WTC11 (cell line): Measurements from ENCODE around the gene CAPN12. TPM values are rescaled to one million over a fixed set of nuclear protein-coding genes. Genes with fewer than 3 reads are reported as not detected.

Experiments
- ATAC-seq: fragments of 200-7000 bp; cut with Tn5 transposase; 2 replicates; pipeline ENCODE4 v1.10.0; 2021; ENCODE audit warnings: mild to moderate bottlenecking, moderate library complexity
- CTCF ChIA-PET: fragments of 300-600 bp; sonication (Branson Sonifier 250); formaldehyde crosslinking; loops from one replicate; lab custom pipeline; 2021; ENCODE audit warnings: antibody characterized with exemption; lab: Charles Lee
- POLR2A ChIA-PET: fragments of 350-600 bp; sonication (Branson Sonifier 250); formaldehyde crosslinking; loops from one replicate; lab custom pipeline; 2021; ENCODE audit warnings: antibody characterized with exemption; lab: Charles Lee
- DNase-seq: peaks from one replicate; pipeline ENCODE4 v3.0.0; 2021; ENCODE audit warnings: low spot score
- H3K27ac Mint-ChIP-seq: 2 replicates; pipeline ENCODE4 v1.8.0; 2021; ENCODE audit warnings: mixed read lengths
- H3K27me3 Mint-ChIP-seq: 2 replicates; pipeline ENCODE4 v1.8.0; 2021; ENCODE audit warnings: low read depth, mild to moderate bottlenecking, moderate library complexity, mixed read lengths
- H3K36me3 Mint-ChIP-seq: 2 replicates; pipeline ENCODE4 v1.8.0; 2021; ENCODE audit warnings: mixed read lengths
- H3K4me1 Mint-ChIP-seq: 2 replicates; pipeline ENCODE4 v1.8.0; 2022; ENCODE audit warnings: mixed read lengths
- H3K4me3 Mint-ChIP-seq: 2 replicates; pipeline ENCODE4 v1.8.0; 2021; ENCODE audit warnings: mild to moderate bottlenecking, moderate library complexity, mixed read lengths
- H3K9me3 Mint-ChIP-seq: 2 replicates; pipeline ENCODE4 v1.8.0; 2021; ENCODE audit warnings: mixed read lengths
- CBFB ChIP-seq: sonication (generic); formaldehyde crosslinking; IDR thresholded peaks from 2 replicates; pipeline ENCODE4 v1.8.1; 2022; ENCODE audit warnings: mild to moderate bottlenecking, low read depth, missing genetic modification reagents
- CREM ChIP-seq: sonication (generic); formaldehyde crosslinking; IDR thresholded peaks from 2 replicates; pipeline ENCODE4 v1.8.1; 2022; ENCODE audit warnings: mild to moderate bottlenecking, missing genetic modification reagents, moderate library complexity
- GABPB1 ChIP-seq: sonication (generic); formaldehyde crosslinking; IDR thresholded peaks from 2 replicates; pipeline ENCODE4 v1.8.1; 2023; ENCODE audit warnings: mild to moderate bottlenecking, missing genetic modification reagents
- IRF2 ChIP-seq: sonication (generic); formaldehyde crosslinking; IDR thresholded peaks from 2 replicates; pipeline ENCODE4 v1.8.0; 2022; ENCODE audit warnings: low read depth, missing genetic modification reagents, borderline replicate concordance
- KAT7 ChIP-seq: sonication (generic); formaldehyde crosslinking; IDR thresholded peaks from 2 replicates; pipeline ENCODE4 v1.8.1; 2023; ENCODE audit warnings: missing genetic modification reagents, mild to moderate bottlenecking, borderline replicate concordance
- NFATC4 ChIP-seq: fragments of 250-450 bp; sonication (Bioruptor Pico); IDR thresholded peaks from 2 replicates; pipeline ENCODE4 v1.9.0; 2021; ENCODE audit warnings: mild to moderate bottlenecking
- NR1H2 ChIP-seq: sonication (generic); formaldehyde crosslinking; IDR thresholded peaks from 2 replicates; pipeline ENCODE4 v1.9.0; 2021; ENCODE audit warnings: mild to moderate bottlenecking, moderate library complexity, missing genetic modification reagents
- NR2C2 ChIP-seq: sonication (generic); formaldehyde crosslinking; IDR thresholded peaks from 2 replicates; pipeline ENCODE4 v1.8.0; 2022; ENCODE audit warnings: mild to moderate bottlenecking, missing genetic modification reagents
- ZBTB21 ChIP-seq: sonication (generic); formaldehyde crosslinking; IDR thresholded peaks from 2 replicates; pipeline ENCODE4 v1.8.1; 2023; ENCODE audit warnings: mild to moderate bottlenecking, missing genetic modification reagents, borderline replicate concordance
- ZNF138 ChIP-seq: sonication (generic); formaldehyde crosslinking; conservative IDR thresholded peaks from 2 replicates; pipeline ENCODE4 v1.8.1; 2022; ENCODE audit warnings: mild to moderate bottlenecking, moderate library complexity, missing genetic modification reagents
- total RNA-seq: library from RNA; stranded (reverse); gene quantifications from 3 replicates; pipeline ENCODE4 v1.2.3, GENCODE V29; 2021
- TF ChIP-seq, protein P1 (sequence below): sonication (generic); formaldehyde crosslinking; IDR thresholded peaks from 2 replicates; pipeline ENCODE4 v1.8.0; 2022; ENCODE audit warnings: mild to moderate bottlenecking, missing genetic modification reagents
- TF ChIP-seq, protein P2 (sequence below): sonication (generic); formaldehyde crosslinking; IDR thresholded peaks from 2 replicates; pipeline ENCODE4 v1.8.1; 2023; ENCODE audit warnings: mild to moderate bottlenecking, moderate library complexity, missing genetic modification reagents
- TF ChIP-seq, protein P3 (sequence below): fragments of 250-450 bp; sonication (Bioruptor Pico); IDR thresholded peaks from 2 replicates; pipeline ENCODE4 v1.9.0; 2021; ENCODE audit warnings: mild to moderate bottlenecking
- TF ChIP-seq, protein P4 (sequence below): fragments of 250-450 bp; sonication (Bioruptor Pico); conservative IDR thresholded peaks from 2 replicates; pipeline ENCODE4 v1.9.0; 2021; ENCODE audit warnings: mild to moderate bottlenecking
- TF ChIP-seq, protein P5 (sequence below): sonication (generic); formaldehyde crosslinking; IDR thresholded peaks from 2 replicates; pipeline ENCODE4 v1.8.1; 2022; ENCODE audit warnings: low read depth, mild to moderate bottlenecking, moderate library complexity, missing genetic modification reagents, borderline replicate concordance
- TF ChIP-seq, protein P6 (sequence below): fragments of 250-450 bp; sonication (Bioruptor Pico); IDR thresholded peaks from 2 replicates; pipeline ENCODE4 v2.1.2; 2022; ENCODE audit warnings: mild to moderate bottlenecking, moderate library complexity
- TF ChIP-seq, protein P7 (sequence below): sonication (generic); formaldehyde crosslinking; IDR thresholded peaks from 2 replicates; pipeline ENCODE4 v1.8.0; 2023; ENCODE audit warnings: missing genetic modification reagents, mild to moderate bottlenecking, borderline replicate concordance
- TF ChIP-seq, protein P8 (sequence below): sonication (generic); formaldehyde crosslinking; IDR thresholded peaks from 2 replicates; pipeline ENCODE4 v1.8.1; 2023; ENCODE audit warnings: mild to moderate bottlenecking, missing genetic modification reagents, moderate library complexity

Gene CAPN12
- total RNA-seq, 1 experiment from 2014 or later, result 9.6 TPM

DNA sequence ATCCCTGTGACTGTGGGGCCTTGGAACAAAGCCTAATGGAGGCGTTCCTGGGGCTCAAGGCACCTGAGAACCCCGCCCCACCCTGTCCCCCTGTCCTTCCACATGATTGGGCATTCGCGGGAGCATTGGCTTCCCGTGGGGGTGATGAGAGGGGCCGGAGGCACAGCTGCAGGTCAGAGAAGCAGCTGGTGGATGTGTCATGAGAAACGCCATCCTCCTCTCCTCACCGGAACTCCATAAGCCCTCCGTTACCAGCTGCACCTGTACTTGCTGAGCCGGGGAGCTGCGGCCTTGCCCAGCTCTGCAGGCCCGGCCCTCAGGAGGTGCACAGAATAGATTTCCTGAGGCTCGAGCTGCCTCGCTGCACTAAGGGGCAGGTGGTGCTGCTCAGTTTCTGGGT lies 42.0 kb downstream of the CAPN12 start (continued):
- TF ChIP-seq IRF2 (CRISPR knock-in tag), result no peak
- TF ChIP-seq, protein P1, sequence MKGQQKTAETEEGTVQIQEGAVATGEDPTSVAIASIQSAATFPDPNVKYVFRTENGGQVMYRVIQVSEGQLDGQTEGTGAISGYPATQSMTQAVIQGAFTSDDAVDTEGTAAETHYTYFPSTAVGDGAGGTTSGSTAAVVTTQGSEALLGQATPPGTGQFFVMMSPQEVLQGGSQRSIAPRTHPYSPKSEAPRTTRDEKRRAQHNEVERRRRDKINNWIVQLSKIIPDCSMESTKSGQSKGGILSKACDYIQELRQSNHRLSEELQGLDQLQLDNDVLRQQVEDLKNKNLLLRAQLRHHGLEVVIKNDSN (CRISPR knock-in tag), result no peak

DNA sequence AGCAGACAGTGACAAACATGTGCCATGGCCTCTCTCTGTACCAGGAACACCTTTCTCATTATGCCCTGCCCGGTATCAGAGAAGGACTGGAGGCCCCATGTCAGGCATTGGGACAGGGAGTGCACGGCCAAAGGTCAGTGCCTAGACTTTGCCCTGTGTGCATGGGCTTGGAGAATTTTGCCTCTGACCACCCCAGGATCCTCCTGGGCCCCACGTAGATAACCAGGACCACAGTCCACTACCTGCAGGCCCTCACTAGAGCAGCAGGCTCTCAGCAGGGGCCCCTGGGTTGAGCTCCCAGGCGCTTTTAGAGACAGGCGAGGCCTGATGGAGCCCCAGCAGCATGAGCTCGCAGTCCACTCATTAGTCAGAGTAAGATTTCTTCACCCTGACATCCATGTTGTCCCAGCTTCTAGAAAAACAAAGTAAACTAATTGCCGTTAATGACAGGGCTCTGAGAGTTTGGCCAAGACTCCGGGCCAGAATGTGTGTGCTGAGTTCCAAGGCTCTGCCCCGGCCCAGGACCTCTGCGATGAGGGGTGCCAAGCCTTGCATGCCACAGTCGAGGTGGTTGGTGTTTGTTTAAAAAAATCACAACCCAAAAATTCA lies 42.7 kb downstream of the CAPN12 start:
- ChIA-PET CTCF (interaction anchor here (1.7 kb wide), 1 partner anchor 67 kb away, joined by 7 read pairs; no protein-coding TSS in a partner anchor), POLR2A (no interaction called here)
- peaks cover 45% of the 10 kb centered on the region for H3K36me3 Mint-ChIP-seq

DNA sequence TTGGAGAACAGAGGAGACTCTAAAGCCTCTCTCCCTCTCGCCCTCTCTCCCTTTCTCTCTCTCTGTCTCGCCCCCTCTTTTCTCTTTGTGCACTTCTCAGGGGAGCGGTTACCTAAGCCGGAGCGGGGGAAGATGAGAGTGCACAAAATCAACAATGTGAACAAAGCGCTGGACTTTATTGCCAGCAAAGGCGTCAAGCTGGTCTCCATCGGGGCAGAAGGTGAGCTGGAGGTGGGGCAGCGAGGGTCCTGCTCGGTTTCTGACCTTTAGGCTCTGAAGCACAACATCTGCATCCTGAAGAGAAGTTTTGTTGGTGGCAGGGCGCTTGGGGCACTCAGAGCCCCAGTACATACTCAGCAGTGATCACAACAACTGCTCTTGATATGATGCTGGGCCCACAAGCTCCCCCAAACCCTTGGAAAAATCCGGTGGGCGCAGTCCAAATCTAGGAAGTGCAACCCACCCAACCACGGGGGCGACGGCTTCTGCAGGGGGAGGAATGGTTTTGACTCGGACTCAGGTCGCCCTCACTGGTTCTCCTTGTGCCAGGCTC lies 43.3 kb downstream of the CAPN12 start:
- no peaks in the 10 kb centered on the region for H3K27me3 Mint-ChIP-seq
- H3K4me3 Mint-ChIP-seq, result no peak overlapping the region
- H3K4me1 Mint-ChIP-seq, result peaks cover 29% of the 10 kb centered on the region
- peaks cover 41% of the 10 kb centered on the region for H3K36me3 Mint-ChIP-seq
- H3K27ac Mint-ChIP-seq, result peak overlapping the region; percentile 61; the same call in 1 of the 2 replicates
- H3K9me3 Mint-ChIP-seq, result no peaks in the 10 kb centered on the region
- no peak for DNase-seq
- ATAC-seq, result no peak
- POLR2A ChIA-PET, result interaction anchor here (1.3 kb wide), 1 partner anchor 53 kb away, joined by 3 read pairs; the partner anchor contains the start of gene ACTN4
- CTCF ChIA-PET, result interaction anchor here (0.6 to 2.2 kb wide), 4 partner anchors 18 to 66 kb away, joined by 3 to 10 read pairs (median 4); partner anchors contain the start of gene ACTN4
- TF ChIP-seq, protein P2, sequence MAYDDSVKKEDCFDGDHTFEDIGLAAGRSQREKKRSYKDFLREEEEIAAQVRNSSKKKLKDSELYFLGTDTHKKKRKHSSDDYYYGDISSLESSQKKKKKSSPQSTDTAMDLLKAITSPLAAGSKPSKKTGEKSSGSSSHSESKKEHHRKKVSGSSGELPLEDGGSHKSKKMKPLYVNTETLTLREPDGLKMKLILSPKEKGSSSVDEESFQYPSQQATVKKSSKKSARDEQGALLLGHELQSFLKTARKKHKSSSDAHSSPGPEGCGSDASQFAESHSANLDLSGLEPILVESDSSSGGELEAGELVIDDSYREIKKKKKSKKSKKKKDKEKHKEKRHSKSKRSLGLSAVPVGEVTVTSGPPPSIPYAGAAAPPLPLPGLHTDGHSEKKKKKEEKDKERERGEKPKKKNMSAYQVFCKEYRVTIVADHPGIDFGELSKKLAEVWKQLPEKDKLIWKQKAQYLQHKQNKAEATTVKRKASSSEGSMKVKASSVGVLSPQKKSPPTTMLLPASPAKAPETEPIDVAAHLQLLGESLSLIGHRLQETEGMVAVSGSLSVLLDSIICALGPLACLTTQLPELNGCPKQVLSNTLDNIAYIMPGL, result no peak
- no peak for TF ChIP-seq KAT7 (CRISPR knock-in tag)
- TF ChIP-seq NR2C2 (CRISPR knock-in tag), result no peak
- TF ChIP-seq, protein P3, sequence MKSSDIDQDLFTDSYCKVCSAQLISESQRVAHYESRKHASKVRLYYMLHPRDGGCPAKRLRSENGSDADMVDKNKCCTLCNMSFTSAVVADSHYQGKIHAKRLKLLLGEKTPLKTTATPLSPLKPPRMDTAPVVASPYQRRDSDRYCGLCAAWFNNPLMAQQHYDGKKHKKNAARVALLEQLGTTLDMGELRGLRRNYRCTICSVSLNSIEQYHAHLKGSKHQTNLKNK (CRISPR knock-in tag), result no peak
- TF ChIP-seq ZNF138 (CRISPR knock-in tag), result no peak
- TF ChIP-seq, protein P4, sequence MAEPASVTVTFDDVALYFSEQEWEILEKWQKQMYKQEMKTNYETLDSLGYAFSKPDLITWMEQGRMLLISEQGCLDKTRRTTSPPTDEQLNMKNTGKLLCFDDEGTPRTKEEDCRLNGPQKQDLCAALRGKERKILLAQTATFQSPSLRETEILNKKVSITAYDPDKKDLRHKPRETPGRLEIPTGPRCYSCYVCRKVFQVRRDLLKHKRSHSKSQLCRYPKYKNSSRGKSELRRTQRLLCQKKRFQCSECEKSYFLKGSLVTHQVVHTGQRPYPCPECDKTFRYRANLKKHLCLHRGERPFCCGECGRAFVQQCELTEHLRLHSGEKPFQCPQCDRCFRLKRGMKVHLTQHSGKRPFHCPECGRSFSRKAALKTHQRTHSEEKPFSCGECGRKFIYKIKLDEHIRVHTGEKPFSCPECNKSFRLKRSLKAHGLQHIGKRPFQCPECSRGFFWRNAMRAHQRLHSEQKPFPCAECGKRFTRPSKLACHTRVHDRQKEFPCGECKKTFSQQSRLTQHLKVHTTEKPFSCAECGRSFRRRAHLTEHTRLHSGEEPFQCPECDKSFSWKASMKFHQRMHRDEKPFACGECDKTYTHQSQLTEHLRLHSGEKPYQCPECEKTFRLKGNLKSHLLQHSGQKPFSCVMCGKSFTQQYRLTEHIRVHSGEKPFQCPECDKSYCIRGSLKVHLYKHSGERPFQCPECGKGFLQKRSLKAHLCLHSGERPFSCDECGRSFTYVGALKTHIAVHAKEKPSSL, result no peak
- TF ChIP-seq, protein P5, sequence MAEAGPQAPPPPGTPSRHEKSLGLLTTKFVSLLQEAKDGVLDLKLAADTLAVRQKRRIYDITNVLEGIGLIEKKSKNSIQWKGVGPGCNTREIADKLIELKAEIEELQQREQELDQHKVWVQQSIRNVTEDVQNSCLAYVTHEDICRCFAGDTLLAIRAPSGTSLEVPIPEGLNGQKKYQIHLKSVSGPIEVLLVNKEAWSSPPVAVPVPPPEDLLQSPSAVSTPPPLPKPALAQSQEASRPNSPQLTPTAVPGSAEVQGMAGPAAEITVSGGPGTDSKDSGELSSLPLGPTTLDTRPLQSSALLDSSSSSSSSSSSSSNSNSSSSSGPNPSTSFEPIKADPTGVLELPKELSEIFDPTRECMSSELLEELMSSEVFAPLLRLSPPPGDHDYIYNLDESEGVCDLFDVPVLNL, result no peak
- TF ChIP-seq, protein P6, sequence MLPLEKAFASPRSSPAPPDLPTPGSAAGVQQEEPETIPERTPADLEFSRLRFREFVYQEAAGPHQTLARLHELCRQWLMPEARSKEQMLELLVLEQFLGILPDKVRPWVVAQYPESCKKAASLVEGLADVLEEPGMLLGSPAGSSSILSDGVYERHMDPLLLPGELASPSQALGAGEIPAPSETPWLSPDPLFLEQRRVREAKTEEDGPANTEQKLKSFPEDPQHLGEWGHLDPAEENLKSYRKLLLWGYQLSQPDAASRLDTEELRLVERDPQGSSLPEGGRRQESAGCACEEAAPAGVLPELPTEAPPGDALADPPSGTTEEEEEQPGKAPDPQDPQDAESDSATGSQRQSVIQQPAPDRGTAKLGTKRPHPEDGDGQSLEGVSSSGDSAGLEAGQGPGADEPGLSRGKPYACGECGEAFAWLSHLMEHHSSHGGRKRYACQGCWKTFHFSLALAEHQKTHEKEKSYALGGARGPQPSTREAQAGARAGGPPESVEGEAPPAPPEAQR (CRISPR knock-in tag), result no peak

More for the DNA sequence above, 42.7 kb downstream of the CAPN12 start:
- Mint-ChIP-seq H3K4me1 (peaks cover 24% of the 10 kb centered on the region), H3K27me3 (no peaks in the 10 kb centered on the region), H3K9me3 (no peaks in the 10 kb centered on the region), H3K27ac (no peak overlapping the region), H3K4me3 (no peak overlapping the region)
- ATAC-seq, result no peak
- TF ChIP-seq NFATC4 (CRISPR knock-in tag) (no peak), CREM (CRISPR knock-in tag) (no peak), CBFB (no peak), NR1H2 (no peak), ZBTB21 (no peak), GABPB1 (peak; percentile 63)
- TF ChIP-seq, protein P7, sequence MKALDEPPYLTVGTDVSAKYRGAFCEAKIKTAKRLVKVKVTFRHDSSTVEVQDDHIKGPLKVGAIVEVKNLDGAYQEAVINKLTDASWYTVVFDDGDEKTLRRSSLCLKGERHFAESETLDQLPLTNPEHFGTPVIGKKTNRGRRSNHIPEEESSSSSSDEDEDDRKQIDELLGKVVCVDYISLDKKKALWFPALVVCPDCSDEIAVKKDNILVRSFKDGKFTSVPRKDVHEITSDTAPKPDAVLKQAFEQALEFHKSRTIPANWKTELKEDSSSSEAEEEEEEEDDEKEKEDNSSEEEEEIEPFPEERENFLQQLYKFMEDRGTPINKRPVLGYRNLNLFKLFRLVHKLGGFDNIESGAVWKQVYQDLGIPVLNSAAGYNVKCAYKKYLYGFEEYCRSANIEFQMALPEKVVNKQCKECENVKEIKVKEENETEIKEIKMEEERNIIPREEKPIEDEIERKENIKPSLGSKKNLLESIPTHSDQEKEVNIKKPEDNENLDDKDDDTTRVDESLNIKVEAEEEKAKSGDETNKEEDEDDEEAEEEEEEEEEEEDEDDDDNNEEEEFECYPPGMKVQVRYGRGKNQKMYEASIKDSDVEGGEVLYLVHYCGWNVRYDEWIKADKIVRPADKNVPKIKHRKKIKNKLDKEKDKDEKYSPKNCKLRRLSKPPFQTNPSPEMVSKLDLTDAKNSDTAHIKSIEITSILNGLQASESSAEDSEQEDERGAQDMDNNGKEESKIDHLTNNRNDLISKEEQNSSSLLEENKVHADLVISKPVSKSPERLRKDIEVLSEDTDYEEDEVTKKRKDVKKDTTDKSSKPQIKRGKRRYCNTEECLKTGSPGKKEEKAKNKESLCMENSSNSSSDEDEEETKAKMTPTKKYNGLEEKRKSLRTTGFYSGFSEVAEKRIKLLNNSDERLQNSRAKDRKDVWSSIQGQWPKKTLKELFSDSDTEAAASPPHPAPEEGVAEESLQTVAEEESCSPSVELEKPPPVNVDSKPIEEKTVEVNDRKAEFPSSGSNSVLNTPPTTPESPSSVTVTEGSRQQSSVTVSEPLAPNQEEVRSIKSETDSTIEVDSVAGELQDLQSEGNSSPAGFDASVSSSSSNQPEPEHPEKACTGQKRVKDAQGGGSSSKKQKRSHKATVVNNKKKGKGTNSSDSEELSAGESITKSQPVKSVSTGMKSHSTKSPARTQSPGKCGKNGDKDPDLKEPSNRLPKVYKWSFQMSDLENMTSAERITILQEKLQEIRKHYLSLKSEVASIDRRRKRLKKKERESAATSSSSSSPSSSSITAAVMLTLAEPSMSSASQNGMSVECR (CRISPR knock-in tag), result no peak
- TF ChIP-seq, protein P8, sequence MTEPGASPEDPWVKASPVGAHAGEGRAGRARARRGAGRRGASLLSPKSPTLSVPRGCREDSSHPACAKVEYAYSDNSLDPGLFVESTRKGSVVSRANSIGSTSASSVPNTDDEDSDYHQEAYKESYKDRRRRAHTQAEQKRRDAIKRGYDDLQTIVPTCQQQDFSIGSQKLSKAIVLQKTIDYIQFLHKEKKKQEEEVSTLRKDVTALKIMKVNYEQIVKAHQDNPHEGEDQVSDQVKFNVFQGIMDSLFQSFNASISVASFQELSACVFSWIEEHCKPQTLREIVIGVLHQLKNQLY, result no peak
- DNase-seq, result no peak
